ENCODE data around the gene IFT25.

DNA sequence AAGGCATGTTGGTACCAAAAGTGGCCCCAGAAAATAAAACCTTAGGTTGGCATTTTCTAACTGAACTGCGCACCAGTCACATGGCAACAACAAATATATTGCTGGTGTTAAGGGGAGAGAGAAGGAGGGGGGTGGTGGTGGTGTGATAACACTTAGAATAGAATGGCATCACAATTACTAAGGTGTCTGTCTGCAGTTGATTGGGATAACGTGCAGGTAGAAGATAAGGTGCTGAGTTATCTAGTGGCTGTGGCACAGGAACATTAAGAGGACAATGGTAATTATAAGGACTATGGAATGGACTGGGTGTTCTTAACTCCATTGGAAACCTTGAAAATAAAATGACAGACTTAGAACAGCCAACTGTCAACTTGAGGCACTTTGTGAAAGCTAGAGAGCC lies 54.5 kb downstream of the IFT25 start:
- TF ChIP-seq CTCF (IDR thresholded peaks at IDR 0.05; ENCODE audit: insufficient read depth, low read depth, low read length) (no peak), EZH2 (IDR thresholded peaks at IDR 0.05; ENCODE audit: insufficient read depth, low read length) (no peak)

Data from astrocyte (in vitro differentiated cells and primary cell).